ENCODE data around the gene COA8. TPM values are rescaled to one million over a fixed set of nuclear protein-coding genes. Genes with fewer than 3 reads are reported as not detected.

COA8 gene
- total and polyA plus RNA-seq, 2 of the 13 experiments (the other 11 are each of a cell fraction or from before 2014, with no cell fraction given), result 10.9 to 25.1 TPM

DNA sequence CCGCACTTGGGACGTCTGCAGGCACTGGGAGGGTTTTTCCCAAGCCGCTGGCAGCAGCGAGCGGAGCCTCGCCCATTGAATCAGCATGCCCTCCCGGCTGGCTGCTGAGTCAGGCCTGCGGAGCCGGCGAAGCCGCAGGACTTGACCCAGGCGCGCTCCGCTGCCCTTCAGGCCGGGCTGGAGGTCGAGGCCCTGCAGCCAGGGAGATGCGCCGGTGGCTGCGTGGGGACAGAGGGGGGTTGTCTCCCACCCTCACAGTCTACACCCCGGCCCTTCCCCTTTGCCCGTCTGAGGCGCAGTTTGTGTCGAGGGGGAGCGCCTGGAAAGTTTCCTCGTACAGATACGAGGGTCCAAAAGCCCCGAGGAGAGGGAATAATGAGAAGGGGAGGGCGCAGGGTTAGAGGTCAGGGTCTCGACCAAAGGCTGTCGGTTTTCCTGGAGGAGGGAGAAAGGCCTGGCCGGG, 65.5 kb downstream of the COA8 start (continued):
- TF ChIP-seq RELA (CRISPR knock-in tag; IDR thresholded peaks at IDR 0.05) (no peak), SMAD9 (CRISPR knock-in tag; IDR thresholded peaks at IDR 0.05) (no peak), HMG20B (CRISPR knock-in tag; conservative IDR thresholded peaks at IDR 0.05) (no peak), ZNF781 (CRISPR knock-in tag; IDR thresholded peaks at IDR 0.05; ENCODE audit: borderline replicate concordance, not compliant biosample characterization) (no peak), MAZ (IDR thresholded peaks at IDR 0.05; ENCODE audit: borderline replicate concordance, low read depth, low read length) (no peak), MAZ (CRISPR knock-in tag; IDR thresholded peaks at IDR 0.05; ENCODE audit: low read depth) (no peak), ZMYM3 (CRISPR knock-in tag; IDR thresholded peaks at IDR 0.05) (peak; percentile 36; the same call in 1 of the 2 replicates), KLF12 (CRISPR knock-in tag; IDR thresholded peaks at IDR 0.05; ENCODE audit: borderline replicate concordance) (no peak; the same call in 1 of the 2 replicates), RFXAP (CRISPR knock-in tag; IDR thresholded peaks at IDR 0.05; ENCODE audit: borderline replicate concordance) (no peak), FIP1L1 (IDR thresholded peaks at IDR 0.05; ENCODE audit: borderline replicate concordance, insufficient read depth, low read depth, low read length) (no peak), ZNF136 (CRISPR knock-in tag; IDR thresholded peaks at IDR 0.05; ENCODE audit: low read depth) (no peak), ZNF574 (CRISPR knock-in tag; IDR thresholded peaks at IDR 0.05) (peak; percentile 35; the same call in 1 of the 2 replicates), ZNF44 (CRISPR knock-in tag; IDR thresholded peaks at IDR 0.05) (no peak), ZNF790 (CRISPR knock-in tag; IDR thresholded peaks at IDR 0.05; ENCODE audit: borderline replicate concordance) (no peak), JUND (CRISPR knock-in tag; IDR thresholded peaks at IDR 0.05) (no peak), CREB1 (IDR thresholded peaks at IDR 0.05) (no peak), CREB1 (CRISPR knock-in tag; IDR thresholded peaks at IDR 0.05) (no peak)
- TF ChIP-seq, protein P1, sequence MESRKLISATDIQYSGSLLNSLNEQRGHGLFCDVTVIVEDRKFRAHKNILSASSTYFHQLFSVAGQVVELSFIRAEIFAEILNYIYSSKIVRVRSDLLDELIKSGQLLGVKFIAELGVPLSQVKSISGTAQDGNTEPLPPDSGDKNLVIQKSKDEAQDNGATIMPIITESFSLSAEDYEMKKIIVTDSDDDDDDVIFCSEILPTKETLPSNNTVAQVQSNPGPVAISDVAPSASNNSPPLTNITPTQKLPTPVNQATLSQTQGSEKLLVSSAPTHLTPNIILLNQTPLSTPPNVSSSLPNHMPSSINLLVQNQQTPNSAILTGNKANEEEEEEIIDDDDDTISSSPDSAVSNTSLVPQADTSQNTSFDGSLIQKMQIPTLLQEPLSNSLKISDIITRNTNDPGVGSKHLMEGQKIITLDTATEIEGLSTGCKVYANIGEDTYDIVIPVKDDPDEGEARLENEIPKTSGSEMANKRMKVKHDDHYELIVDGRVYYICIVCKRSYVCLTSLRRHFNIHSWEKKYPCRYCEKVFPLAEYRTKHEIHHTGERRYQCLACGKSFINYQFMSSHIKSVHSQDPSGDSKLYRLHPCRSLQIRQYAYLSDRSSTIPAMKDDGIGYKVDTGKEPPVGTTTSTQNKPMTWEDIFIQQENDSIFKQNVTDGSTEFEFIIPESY (CRISPR knock-in tag; IDR thresholded peaks at IDR 0.05), result no peak
- TF ChIP-seq, protein P2, sequence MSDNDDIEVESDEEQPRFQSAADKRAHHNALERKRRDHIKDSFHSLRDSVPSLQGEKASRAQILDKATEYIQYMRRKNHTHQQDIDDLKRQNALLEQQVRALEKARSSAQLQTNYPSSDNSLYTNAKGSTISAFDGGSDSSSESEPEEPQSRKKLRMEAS (IDR thresholded peaks at IDR 0.05), result peak; percentile 83
- TF ChIP-seq, protein P3, sequence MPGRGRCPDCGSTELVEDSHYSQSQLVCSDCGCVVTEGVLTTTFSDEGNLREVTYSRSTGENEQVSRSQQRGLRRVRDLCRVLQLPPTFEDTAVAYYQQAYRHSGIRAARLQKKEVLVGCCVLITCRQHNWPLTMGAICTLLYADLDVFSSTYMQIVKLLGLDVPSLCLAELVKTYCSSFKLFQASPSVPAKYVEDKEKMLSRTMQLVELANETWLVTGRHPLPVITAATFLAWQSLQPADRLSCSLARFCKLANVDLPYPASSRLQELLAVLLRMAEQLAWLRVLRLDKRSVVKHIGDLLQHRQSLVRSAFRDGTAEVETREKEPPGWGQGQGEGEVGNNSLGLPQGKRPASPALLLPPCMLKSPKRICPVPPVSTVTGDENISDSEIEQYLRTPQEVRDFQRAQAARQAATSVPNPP (CRISPR knock-in tag; IDR thresholded peaks at IDR 0.05), result no peak
- TF ChIP-seq, protein P4, sequence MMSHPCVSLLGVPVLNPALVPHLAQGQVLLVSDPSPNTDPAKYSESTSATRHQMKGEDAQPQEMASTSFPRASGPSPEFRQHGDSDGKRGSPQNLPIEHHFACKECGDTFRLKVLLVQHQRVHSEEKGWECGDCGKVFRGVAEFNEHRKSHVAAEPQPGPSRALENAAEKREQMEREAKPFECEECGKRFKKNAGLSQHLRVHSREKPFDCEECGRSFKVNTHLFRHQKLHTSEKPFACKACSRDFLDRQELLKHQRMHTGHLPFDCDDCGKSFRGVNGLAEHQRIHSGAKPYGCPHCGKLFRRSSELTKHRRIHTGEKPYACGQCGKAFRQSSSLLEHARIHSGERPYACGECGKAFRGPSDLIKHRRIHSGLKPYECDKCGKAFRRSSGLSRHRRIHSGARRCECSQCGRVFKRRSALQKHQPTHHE (CRISPR knock-in tag; IDR thresholded peaks at IDR 0.05; ENCODE audit: borderline replicate concordance), result no peak

All from HepG2 (cell line).